GM21529 (cell line): Measurements from ENCODE around the gene VPS54.
A peak's percentile ranks its signal among the peaks of the same experiment; 100 is the strongest.
"Not testable (repeated sequence)": the region's sequence is repeated elsewhere in the genome, so short reads cannot be mapped to it uniquely, and the experiment has no call there.

Source experiments
- ATAC-seq: cut with Tn5 transposase; IDR thresholded peaks from one replicate; pipeline ENCODE4 v1.9.1; 2021; ENCODE audit not compliant: unreplicated experiment

VPS54 gene

GRCh38 chr2:64023485-64024258, 4.4 kb upstream of the VPS54 start:
- no peak for ATAC-seq

GRCh38 chr2:64021578-64021977, 2.4 kb upstream of the VPS54 start:
- ATAC-seq, result no peak

DNA sequence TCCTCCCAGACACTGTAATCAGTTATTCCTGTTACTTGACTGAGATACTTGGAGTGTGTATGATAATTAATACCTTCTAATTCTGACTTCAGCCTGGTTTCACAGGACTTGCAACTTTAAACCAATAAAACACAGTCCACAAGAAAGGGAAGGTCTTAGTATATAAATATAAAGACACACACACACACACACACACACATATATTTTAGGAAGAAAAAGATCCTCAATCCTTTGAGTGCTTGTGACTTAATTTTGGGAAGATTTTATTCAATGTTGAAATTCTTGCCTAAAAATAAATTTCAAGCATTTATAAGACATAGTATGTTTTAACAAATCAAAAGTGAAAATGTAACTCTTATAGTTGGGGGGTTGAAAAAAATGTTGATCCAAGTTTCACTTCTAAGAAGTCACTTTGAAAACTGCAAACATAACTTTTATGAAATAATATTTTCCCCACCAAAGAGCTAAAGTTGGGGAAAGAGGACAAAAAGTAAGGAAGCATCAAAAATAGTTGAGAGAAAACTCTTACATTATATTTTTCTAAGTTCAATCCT, 824 bp upstream of the VPS54 start:
- no peak for ATAC-seq

DNA sequence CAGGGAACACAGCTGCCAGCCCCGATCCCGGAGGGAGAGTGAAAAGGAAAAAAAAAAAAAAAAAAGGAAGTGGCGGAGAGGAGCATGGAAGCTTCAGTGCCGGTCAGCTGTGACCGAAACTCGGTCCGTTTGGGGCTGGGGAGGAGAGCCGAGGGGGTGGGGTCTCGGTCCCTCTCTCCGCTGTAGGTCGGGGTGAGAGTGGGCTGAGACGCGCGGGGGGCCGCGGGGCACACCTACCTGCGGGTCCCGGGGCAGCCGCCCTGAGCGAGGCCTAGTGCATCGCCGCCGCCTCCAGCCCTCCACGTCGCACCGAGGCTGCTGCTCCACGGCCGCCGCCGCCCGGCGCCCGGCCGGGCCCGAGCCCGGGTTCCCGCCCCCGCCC, 536 bp downstream of the VPS54 start:
- peak; percentile 52 for ATAC-seq

- ATAC-seq, result no peak
Measured at GRCh38 chr2:64017811-64018700, 1.2 kb downstream of the VPS54 start.

- ATAC-seq, result no peak
Measured at GRCh38 chr2:64015898-64016297, 3.3 kb downstream of the VPS54 start.

DNA sequence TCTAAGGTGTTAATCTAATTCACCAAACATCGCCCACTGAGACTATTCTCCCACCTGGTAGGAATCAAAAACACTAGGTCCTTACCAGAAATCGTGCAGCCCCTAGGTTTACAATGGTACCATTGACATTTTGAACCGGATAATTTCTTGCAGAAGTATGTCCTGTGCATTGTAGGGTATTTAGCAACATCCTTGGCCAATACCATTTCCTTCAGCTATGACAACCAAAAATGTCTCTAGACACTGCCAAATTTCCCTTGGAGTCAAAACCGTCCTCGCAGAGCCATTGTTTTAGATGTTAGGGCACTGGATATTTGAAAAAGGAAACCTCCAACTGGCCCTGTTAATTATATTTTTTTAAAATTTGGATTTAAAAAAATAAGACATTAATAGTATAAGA, 3.8 kb downstream of the VPS54 start:
- no peak for ATAC-seq

DNA sequence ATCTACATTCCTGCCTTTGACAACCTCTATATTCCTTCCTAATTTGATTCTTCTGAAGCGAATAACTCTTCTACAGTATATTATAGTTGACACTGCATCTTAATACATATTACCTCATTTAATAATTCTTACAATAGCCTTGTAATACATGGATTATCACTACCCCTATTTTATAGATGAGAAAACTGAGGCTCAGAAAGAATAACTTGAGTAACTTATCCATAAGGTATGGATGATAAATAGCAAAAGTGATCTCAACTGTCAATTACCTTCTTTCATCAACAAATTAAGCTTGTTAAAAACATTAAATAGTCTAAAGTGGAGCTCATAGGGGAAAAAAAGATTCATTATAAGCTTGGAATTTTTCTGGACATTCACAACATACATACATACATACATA, 4.6 kb downstream of the VPS54 start:
- ATAC-seq, result no peak

DNA sequence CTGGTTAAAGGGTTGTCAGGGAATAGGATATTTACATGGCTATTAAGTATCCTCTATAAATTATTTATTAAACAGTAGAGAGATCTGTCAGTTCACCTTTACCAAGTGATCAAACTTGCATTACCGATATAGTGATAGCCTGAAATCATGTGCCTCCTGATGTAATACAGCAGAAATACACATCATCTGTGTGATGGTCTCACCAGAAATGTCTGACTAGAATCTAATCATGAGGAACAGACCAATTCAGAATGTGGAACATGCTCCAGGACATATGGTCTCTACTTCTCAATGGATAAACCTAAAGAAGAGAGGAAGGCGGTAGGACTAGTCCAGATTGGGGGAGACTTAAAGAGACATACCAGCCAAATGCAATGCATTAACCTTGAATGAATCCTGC, 6.2 kb downstream of the VPS54 start:
- no peak for ATAC-seq

DNA sequence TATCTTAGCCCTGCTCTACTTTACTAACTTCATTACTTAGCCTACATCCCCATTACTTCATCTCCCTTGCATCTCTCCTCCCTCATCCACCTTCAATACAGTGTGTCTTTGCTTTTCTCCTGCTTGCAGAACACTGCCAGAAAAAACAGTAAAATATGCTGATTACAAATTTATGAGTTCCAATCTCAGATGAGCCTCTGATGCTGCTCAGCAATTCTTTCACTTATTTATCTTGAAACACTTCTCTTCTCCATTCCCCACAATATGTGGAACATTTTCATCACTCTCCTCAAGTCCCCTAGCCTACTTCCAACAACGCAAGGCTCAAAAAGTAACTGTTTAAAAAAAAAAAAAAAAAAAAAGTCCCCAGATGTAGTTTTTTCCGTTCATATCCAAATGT, 7.1 kb downstream of the VPS54 start:
- ATAC-seq, result no peak

- no peak for ATAC-seq
Measured at GRCh38 chr2:64008434-64009009, 10.7 kb downstream of the VPS54 start.

DNA sequence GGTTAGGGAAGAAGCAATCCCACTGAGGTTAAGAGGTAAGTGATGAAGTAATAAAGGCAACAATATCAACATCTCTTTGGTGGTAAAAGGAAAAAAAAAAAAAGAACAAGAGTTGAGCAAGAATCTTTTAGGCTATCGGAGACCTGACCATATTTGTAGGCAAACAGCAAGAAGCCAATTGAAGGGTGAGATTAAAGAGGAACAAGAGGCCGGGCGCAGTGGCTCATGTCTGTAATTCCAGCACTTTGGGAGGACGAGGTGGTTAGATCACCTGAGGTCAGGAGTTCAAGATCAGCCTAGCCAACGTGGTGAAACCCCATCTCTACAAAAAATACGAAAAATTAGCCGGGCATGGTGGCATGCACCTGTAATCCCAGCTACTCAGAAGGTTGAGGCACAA, 11.3 kb downstream of the VPS54 start:
- no peak for ATAC-seq

GRCh38 chr2:64005707-64006356, 13.4 kb downstream of the VPS54 start:
- ATAC-seq, result no peak

DNA sequence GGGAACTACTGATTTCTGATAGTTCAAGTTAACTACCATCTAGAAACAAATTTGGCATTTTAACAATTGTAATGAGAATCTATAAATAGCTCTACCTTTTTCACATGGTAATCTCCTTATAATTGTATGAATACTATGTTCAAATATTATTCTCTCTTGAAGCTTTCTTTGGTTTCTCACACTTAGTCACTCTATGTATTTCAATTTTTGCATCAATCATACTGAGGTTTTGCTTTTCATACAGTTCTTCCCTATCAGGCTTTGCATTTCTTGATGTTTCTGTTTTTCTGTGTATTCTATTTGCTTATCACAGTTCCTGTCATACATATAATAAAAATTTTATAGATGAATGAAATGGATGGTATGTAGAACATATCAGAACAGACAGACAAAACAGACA, 16.0 kb downstream of the VPS54 start:
- no peak for ATAC-seq

GRCh38 chr2:64001382-64002101, 17.7 kb downstream of the VPS54 start:
- no peak for ATAC-seq

- ATAC-seq, result no peak
Measured at GRCh38 chr2:64000630-64001381, 18.4 kb downstream of the VPS54 start.

DNA sequence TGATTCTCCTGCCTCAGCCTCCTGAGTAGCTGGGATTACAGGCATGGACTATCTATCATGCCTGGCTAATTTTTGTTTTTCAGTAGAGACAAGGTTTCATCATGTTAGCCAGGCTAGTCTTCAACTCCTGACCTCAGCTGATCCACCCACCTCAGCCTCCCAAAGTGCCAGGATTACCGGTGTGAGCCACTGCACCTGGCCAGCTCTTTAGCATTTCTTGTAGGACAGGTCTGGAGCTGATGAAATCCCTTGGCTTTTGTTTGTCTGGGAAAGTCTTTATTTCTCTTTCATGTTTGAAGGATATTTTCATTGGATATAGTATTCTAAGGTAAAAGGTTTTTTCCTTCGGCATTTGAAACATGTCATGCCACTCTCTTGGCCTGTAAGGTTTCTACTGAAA, 20.2 kb downstream of the VPS54 start:
- no peak for ATAC-seq

- not testable (repeated sequence) for ATAC-seq
Measured at GRCh38 chr2:63996582-63997198, 22.5 kb downstream of the VPS54 start.

DNA sequence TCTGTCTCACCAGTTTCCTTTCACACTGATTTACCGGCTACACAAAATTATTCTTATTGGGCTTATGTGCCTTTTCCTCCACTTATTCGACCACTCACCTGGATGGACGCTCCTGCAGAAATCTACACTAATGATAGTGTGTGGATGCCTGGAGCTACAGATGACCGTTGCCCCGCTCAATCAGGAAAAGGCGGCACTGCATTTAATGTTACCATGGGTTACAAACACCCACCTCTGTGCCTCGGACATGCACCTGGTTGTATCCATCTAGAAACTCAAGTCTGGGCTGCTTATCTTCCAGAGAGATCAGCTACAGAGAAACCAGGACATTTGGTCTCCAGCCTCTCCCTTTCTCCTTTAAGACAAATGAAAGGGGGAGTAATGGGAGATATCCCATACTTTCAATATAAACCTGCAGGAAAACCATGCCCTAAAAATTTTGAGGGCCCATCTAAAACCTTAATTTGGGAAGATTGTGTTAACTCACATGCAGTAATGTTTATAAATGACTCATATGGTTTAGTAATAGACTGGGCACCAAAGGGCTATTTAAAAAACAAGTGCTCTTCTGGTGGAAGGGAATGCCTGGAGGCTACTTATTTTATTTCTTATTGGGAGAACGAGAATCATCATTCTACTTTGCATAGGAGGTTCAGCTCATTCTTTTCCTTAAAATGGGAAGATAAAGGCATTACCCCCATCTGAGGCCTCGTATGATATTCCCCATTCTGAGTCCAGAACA, 24.7 kb downstream of the VPS54 start:
- ATAC-seq, result not testable (repeated sequence)
